Measurements from ENCODE around the gene PKP3. TPM values are rescaled to one million over a fixed set of nuclear protein-coding genes. Genes with fewer than 3 reads are reported as not detected.
"Not testable (repeated sequence)": the region's sequence is repeated elsewhere in the genome, so short reads cannot be mapped to it uniquely, and the experiment has no call there.

The PKP3 gene
- total and polyA plus RNA-seq, 8 donors = 26.3 to 356 (median 80.8) TPM

DNA sequence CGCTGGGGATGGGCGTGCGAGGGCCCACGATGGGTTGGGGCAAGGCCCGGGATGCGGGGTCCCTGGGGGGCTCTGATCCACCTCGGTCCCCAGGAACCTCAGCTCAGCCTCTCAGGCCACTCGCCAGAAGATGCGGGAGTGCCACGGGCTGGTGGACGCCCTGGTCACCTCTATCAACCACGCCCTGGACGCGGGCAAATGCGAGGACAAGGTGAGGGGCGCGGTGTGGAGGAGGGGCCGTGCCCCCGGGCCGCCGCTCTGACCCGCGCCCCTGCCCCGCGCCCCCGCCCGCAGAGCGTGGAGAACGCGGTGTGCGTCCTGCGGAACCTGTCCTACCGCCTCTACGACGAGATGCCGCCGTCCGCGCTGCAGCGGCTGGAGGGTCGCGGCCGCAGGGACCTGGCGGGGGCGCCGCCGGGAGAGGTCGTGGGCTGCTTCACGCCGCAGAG lies 6.3 kb downstream of the PKP3 start:
- H3K4me1 ChIP-seq = peaks cover 0 to 32% (median 28%) of the 10 kb centered on the region in 4 donors
- no peaks in the 10 kb centered on the region for H3K9me3 ChIP-seq
- H3K27ac ChIP-seq = no peak overlapping the region
- intact Hi-C loops (cut with DNase I; ENCODE audit: low total_unique reads) = no loop called here
- peaks cover 0 to 51% (median 27%) of the 10 kb centered on the region in 4 donors for H3K36me3 ChIP-seq
- TF ChIP-seq POLR2A (IDR thresholded peaks at IDR 0.05) (no peak), POLR2AphosphoS5 (IDR thresholded peaks at IDR 0.05) (no peak), EP300 (IDR thresholded peaks at IDR 0.05) (no peak)
- TF ChIP-seq, protein P1, sequence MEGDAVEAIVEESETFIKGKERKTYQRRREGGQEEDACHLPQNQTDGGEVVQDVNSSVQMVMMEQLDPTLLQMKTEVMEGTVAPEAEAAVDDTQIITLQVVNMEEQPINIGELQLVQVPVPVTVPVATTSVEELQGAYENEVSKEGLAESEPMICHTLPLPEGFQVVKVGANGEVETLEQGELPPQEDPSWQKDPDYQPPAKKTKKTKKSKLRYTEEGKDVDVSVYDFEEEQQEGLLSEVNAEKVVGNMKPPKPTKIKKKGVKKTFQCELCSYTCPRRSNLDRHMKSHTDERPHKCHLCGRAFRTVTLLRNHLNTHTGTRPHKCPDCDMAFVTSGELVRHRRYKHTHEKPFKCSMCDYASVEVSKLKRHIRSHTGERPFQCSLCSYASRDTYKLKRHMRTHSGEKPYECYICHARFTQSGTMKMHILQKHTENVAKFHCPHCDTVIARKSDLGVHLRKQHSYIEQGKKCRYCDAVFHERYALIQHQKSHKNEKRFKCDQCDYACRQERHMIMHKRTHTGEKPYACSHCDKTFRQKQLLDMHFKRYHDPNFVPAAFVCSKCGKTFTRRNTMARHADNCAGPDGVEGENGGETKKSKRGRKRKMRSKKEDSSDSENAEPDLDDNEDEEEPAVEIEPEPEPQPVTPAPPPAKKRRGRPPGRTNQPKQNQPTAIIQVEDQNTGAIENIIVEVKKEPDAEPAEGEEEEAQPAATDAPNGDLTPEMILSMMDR (IDR thresholded peaks at IDR 0.05) = no peak
- 49 to 88% (median 82%) methylated on average over 18 to 50 of the region's 50 CpGs for WGBS, 5 donors
- no peak for DNase-seq
- peaks cover 0 to 27% (median 10%) of the 10 kb centered on the region in 3 donors for H3K27me3 ChIP-seq
- H3K4me3 ChIP-seq = no peak overlapping the region

DNA sequence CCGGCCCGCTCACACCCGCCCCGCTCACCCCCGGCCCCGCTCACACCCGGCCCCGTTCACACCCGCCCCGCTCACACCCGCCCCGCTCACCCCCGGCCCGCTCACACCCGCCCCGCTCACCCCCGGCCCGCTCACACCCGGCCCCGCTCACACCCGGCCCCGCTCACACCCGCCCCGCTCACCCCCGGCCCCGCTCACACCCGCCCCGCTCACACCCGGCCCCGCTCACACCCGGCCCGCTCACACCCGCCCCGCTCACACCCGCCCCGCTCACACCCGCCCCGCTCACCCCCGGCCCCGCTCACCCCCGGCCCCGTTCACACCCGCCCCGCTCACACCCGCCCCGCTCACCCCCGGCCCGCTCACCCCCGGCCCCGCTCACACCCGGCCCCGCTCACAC lies 7.2 kb downstream of the PKP3 start:
- intact Hi-C loops (cut with DNase I; ENCODE audit: low total_unique reads); H3K4me3 ChIP-seq; DNase-seq; H3K9me3 ChIP-seq; H3K27ac ChIP-seq: not testable (repeated sequence)
- peaks cover 0 to 27% (median 10%) of the 10 kb centered on the region in 3 donors for H3K27me3 ChIP-seq
- H3K4me1 ChIP-seq = peaks cover 5 to 33% (median 28%) of the 10 kb centered on the region in 4 donors
- WGBS, 5 donors = 99% methylated on average over 12 of the region's 52 CpGs; no CpG with 5 or more reads in 4 of the 5 donors
- H3K36me3 ChIP-seq = peaks cover 0 to 54% (median 27%) of the 10 kb centered on the region in 4 donors

DNA sequence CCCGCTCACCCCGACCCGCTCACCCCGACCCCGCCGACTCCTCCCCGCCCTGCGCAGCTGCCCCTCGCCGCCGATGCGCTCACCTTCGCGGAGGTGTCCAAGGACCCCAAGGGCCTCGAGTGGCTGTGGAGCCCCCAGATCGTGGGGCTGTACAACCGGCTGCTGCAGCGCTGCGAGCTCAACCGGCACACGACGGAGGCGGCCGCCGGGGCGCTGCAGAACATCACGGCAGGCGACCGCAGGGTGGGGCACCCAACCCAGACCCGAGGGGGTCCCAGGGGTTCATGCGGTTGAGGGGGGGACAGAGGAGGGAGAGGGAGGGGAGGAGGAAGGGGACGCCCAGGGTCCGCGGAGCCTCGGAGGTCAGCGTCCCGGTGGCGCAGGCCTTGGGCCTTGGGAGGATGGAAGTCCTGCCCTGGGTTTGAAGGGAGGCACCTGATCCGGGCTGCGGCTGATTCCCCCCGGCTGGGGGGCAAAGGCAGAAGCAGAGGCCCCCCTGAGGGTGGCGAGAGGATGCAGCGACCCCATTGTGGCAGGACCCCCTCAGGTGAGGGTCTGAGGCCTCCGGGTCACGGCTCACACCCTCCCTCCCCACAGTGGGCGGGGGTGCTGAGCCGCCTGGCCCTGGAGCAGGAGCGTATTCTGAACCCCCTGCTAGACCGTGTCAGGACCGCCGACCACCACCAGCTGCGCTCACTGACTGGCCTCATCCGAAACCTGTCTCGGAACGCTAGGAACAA lies 9.2 kb downstream of the PKP3 start:
- Histone ChIP-seq H3K27ac (no peak overlapping the region), H3K9me3 (no peaks in the 10 kb centered on the region), H3K4me3 (no peak overlapping the region), H3K36me3 (peaks cover 0 to 42% (median 22%) of the 10 kb centered on the region in 4 donors), H3K27me3 (peaks cover 0 to 27% (median 10%) of the 10 kb centered on the region in 3 donors), H3K4me1 (peaks cover 16 to 32% (median 27%) of the 10 kb centered on the region in 4 donors)
- intact Hi-C loops (cut with DNase I; ENCODE audit: low total_unique reads) = no loop called here
- 76 to 94% (median 88%) methylated on average over 22 to 55 of the region's 55 CpGs for WGBS, 5 donors
- no peak for DNase-seq
- TF ChIP-seq POLR2A (IDR thresholded peaks at IDR 0.05) = no peak
- TF ChIP-seq, protein P1 (IDR thresholded peaks at IDR 0.05) = no peak
- no peak for TF ChIP-seq EP300 (IDR thresholded peaks at IDR 0.05)
- TF ChIP-seq POLR2AphosphoS5 (IDR thresholded peaks at IDR 0.05) = no peak

DNA sequence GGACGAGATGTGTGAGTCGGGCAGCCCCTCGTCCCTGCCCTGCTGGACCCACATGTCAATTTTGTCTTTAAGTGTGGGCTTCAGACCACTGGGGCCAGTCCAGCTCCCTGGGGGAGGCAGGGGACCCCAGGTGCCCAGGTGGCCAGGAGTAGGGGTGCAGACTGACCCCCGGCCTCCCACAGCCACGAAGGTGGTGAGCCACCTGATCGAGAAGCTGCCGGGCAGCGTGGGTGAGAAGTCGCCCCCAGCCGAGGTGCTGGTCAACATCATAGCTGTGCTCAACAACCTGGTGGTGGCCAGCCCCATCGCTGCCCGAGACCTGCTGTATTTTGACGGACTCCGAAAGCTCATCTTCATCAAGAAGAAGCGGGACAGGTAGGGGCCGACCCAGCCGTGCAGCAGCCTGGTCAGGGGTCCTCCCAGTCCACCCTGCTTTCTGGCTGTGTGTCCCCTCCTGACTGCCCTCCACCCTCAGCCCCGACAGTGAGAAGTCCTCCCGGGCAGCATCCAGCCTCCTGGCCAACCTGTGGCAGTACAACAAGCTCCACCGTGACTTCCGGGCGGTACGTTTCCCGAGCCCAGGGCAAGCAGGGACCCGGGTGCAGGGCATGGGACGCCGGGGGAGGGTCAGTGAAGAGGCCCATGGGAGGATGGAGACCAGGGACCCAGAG lies 9.9 kb downstream of the PKP3 start:
- DNase-seq = no peak
- WGBS, 5 donors = 88 to 93% (median 90%) methylated on average over 25 to 27 of the region's 27 CpGs
- H3K27ac ChIP-seq = no peak overlapping the region
- H3K27me3 ChIP-seq = peaks cover 0 to 24% (median 10%) of the 10 kb centered on the region in 3 donors
- TF ChIP-seq EP300 (IDR thresholded peaks at IDR 0.05) (no peak), POLR2A (IDR thresholded peaks at IDR 0.05) (no peak), POLR2AphosphoS5 (IDR thresholded peaks at IDR 0.05) (no peak)
- TF ChIP-seq, protein P1 (IDR thresholded peaks at IDR 0.05) = no peak
- H3K36me3 ChIP-seq = peaks cover 0 to 39% (median 20%) of the 10 kb centered on the region in 4 donors
- H3K4me3 ChIP-seq = no peak overlapping the region
- intact Hi-C loops (cut with DNase I; ENCODE audit: low total_unique reads) = no loop called here
- no peaks in the 10 kb centered on the region for H3K9me3 ChIP-seq
- peaks cover 16 to 32% (median 27%) of the 10 kb centered on the region in 4 donors for H3K4me1 ChIP-seq

Data from stomach (tissue), 9 donors.